ENCODE measurements around the gene UNC93A.
"Not testable (repeated sequence)": the region's sequence is repeated elsewhere in the genome, so short reads cannot be mapped to it uniquely, and the experiment has no call there.

The UNC93A gene

GRCh38 chr6:167321185-167321584 is 30.1 kb downstream of the UNC93A start:
- H3K4me1 Mint-ChIP-seq; DNase-seq; H3K36me3 Mint-ChIP-seq; H3K9me3 Mint-ChIP-seq; H3K4me3 Mint-ChIP-seq; ATAC-seq (replicated peaks); H3K27ac Mint-ChIP-seq: not testable (repeated sequence)
- H3K27me3 Mint-ChIP-seq: peaks cover 46 to 64% of the 10 kb centered on the region in 2 donors

- Mint-ChIP-seq H3K27ac (no peak overlapping the region), H3K36me3 (no peaks in the 10 kb centered on the region), H3K4me1 (no peaks in the 10 kb centered on the region), H3K9me3 (no peaks in the 10 kb centered on the region), H3K4me3 (no peak overlapping the region), H3K27me3 (peaks cover 31 to 45% of the 10 kb centered on the region in 2 donors)
- ATAC-seq (replicated peaks): no peak
- no peak for DNase-seq
Observed at GRCh38 chr6:167323111-167323510, 32.0 kb downstream of the UNC93A start.

GRCh38 chr6:167324111-167324510 is 33.0 kb downstream of the UNC93A start:
- H3K4me3 Mint-ChIP-seq: no peak overlapping the region
- H3K4me1 Mint-ChIP-seq: no peaks in the 10 kb centered on the region
- no peak for ATAC-seq (replicated peaks)
- no peak overlapping the region for H3K27ac Mint-ChIP-seq
- H3K27me3 Mint-ChIP-seq: peaks cover 26 to 53% of the 10 kb centered on the region in 2 donors
- no peaks in the 10 kb centered on the region for H3K36me3 Mint-ChIP-seq
- H3K9me3 Mint-ChIP-seq: no peaks in the 10 kb centered on the region
- no peak for DNase-seq

GRCh38 chr6:167325766-167326165 is 34.7 kb downstream of the UNC93A start:
- DNase-seq (no peak), ATAC-seq (replicated peaks) (no peak)
- H3K27ac Mint-ChIP-seq: no peak overlapping the region
- H3K4me1 Mint-ChIP-seq: no peaks in the 10 kb centered on the region
- no peaks in the 10 kb centered on the region for H3K36me3 Mint-ChIP-seq
- H3K4me3 Mint-ChIP-seq: no peak overlapping the region
- H3K27me3 Mint-ChIP-seq: peaks cover 26 to 54% of the 10 kb centered on the region in 2 donors
- no peaks in the 10 kb centered on the region for H3K9me3 Mint-ChIP-seq

- H3K36me3 Mint-ChIP-seq: no peaks in the 10 kb centered on the region
- H3K27ac Mint-ChIP-seq: no peak overlapping the region
- no peak for DNase-seq
- peaks cover 20 to 49% of the 10 kb centered on the region in 2 donors for H3K27me3 Mint-ChIP-seq
- no peak overlapping the region for H3K4me3 Mint-ChIP-seq
- H3K9me3 Mint-ChIP-seq: no peaks in the 10 kb centered on the region
- no peak for ATAC-seq (replicated peaks)
- no peaks in the 10 kb centered on the region for H3K4me1 Mint-ChIP-seq
Observed at GRCh38 chr6:167327391-167327790, 36.3 kb downstream of the UNC93A start.

- no peak for ATAC-seq (replicated peaks)
- Mint-ChIP-seq H3K4me3 (no peak overlapping the region), H3K36me3 (no peaks in the 10 kb centered on the region)
Observed at GRCh38 chr6:167328086-167328485, 37.0 kb downstream of the UNC93A start.

GRCh38 chr6:167329014-167329413 is 37.9 kb downstream of the UNC93A start:
- DNase-seq (no peak), ATAC-seq (replicated peaks) (no peak)
- Mint-ChIP-seq H3K4me1 (no peaks in the 10 kb centered on the region), H3K9me3 (no peaks in the 10 kb centered on the region), H3K27ac (no peak overlapping the region), H3K27me3 (peaks cover 15 to 36% of the 10 kb centered on the region in 2 donors), H3K36me3 (no peaks in the 10 kb centered on the region), H3K4me3 (no peak overlapping the region)

More at GRCh38 chr6:167328086-167328485, 37.0 kb downstream of the UNC93A start:
- no peaks in the 10 kb centered on the region for H3K9me3 Mint-ChIP-seq
- no peak for DNase-seq
- H3K27me3 Mint-ChIP-seq: peaks cover 20 to 42% of the 10 kb centered on the region in 2 donors
- H3K4me1 Mint-ChIP-seq: no peaks in the 10 kb centered on the region
- no peak overlapping the region for H3K27ac Mint-ChIP-seq

GRCh38 chr6:167330750-167331149 is 39.6 kb downstream of the UNC93A start:
- H3K36me3 Mint-ChIP-seq: no peaks in the 10 kb centered on the region
- H3K9me3 Mint-ChIP-seq: peaks cover 0 to 2% of the 10 kb centered on the region in 2 donors
- H3K4me3 Mint-ChIP-seq: no peak overlapping the region
- no peaks in the 10 kb centered on the region for H3K4me1 Mint-ChIP-seq
- peaks cover 6 to 19% of the 10 kb centered on the region in 2 donors for H3K27me3 Mint-ChIP-seq
- DNase-seq (no peak), ATAC-seq (replicated peaks) (no peak)
- no peak overlapping the region for H3K27ac Mint-ChIP-seq

GRCh38 chr6:167331565-167331964 is 40.5 kb downstream of the UNC93A start:
- Mint-ChIP-seq H3K36me3 (no peaks in the 10 kb centered on the region), H3K9me3 (peaks cover 0 to 2% of the 10 kb centered on the region in 2 donors), H3K27ac (no peak overlapping the region), H3K4me1 (no peaks in the 10 kb centered on the region), H3K27me3 (peaks cover 5 to 16% of the 10 kb centered on the region in 2 donors), H3K4me3 (no peak overlapping the region)
- DNase-seq (no peak), ATAC-seq (replicated peaks) (no peak)

GRCh38 chr6:167336844-167337630 is 45.9 kb downstream of the UNC93A start:
- peaks cover 0 to 2% of the 10 kb centered on the region in 2 donors for H3K9me3 Mint-ChIP-seq
- H3K4me3 Mint-ChIP-seq: no peak overlapping the region
- H3K4me1 Mint-ChIP-seq: no peaks in the 10 kb centered on the region
- ATAC-seq (replicated peaks) (no peak), DNase-seq (no peak)
- H3K27me3 Mint-ChIP-seq: peaks cover 20 to 23% of the 10 kb centered on the region in 2 donors
- no peak overlapping the region for H3K27ac Mint-ChIP-seq
- no peaks in the 10 kb centered on the region for H3K36me3 Mint-ChIP-seq

- Mint-ChIP-seq H3K9me3 (peaks cover 0 to 2% of the 10 kb centered on the region in 2 donors), H3K27me3 (peaks cover 23% of the 10 kb centered on the region in 2 donors), H3K36me3 (no peaks in the 10 kb centered on the region), H3K27ac (no peak overlapping the region), H3K4me3 (no peak overlapping the region), H3K4me1 (no peaks in the 10 kb centered on the region)
- no peak for ATAC-seq (replicated peaks)
- DNase-seq: no peak
Observed at GRCh38 chr6:167337675-167338449, 46.7 kb downstream of the UNC93A start.

- H3K4me1 Mint-ChIP-seq: no peaks in the 10 kb centered on the region
- ATAC-seq (replicated peaks): no peak
Observed at GRCh38 chr6:167338541-167339117, 47.5 kb downstream of the UNC93A start.

GRCh38 chr6:167341038-167341583 is 50.0 kb downstream of the UNC93A start:
- H3K27me3 Mint-ChIP-seq: peaks cover 50 to 51% of the 10 kb centered on the region in 2 donors
- H3K4me3 Mint-ChIP-seq: no peak overlapping the region
- ATAC-seq (replicated peaks) (no peak), DNase-seq (no peak)
- no peaks in the 10 kb centered on the region for H3K4me1 Mint-ChIP-seq
- no peaks in the 10 kb centered on the region for H3K36me3 Mint-ChIP-seq
- no peak overlapping the region for H3K27ac Mint-ChIP-seq
- no peaks in the 10 kb centered on the region for H3K9me3 Mint-ChIP-seq

More at GRCh38 chr6:167338541-167339117, 47.5 kb downstream of the UNC93A start:
- Mint-ChIP-seq H3K9me3 (peaks cover 0 to 2% of the 10 kb centered on the region in 2 donors), H3K4me3 (no peak overlapping the region), H3K27ac (no peak overlapping the region), H3K27me3 (peaks cover 26 to 28% of the 10 kb centered on the region in 2 donors), H3K36me3 (no peaks in the 10 kb centered on the region)
- DNase-seq: no peak
